Tibial artery (tissue), 4 donors: ENCODE measurements around the gene LYRM7.

Experiments
- DNase-seq, 2 donors: peaks; one replicate each; pipeline ENCODE4 v3.0.0-alpha.2; 2019
- H3K27ac ChIP-seq, 2 donors: fragments of 200-600 bp; sonication (generic) in 1 of 2; 1 replicate in 1 of 2; 2 replicates in 1 of 2; pipeline ENCODE4 v1.5.1; 2018 to 2019; ENCODE audit warnings: mild to moderate bottlenecking in 1 of 2
- H3K27me3 ChIP-seq, 2 donors: fragments of 200-600 bp; sonication (generic) in 1 of 2; one replicate each; pipeline versions ENCODE4 v1.5.1 to v1.6.0; 2016 to 2019
- H3K36me3 ChIP-seq, 3 donors: fragments of 200-600 bp; sonication (generic) in 2 of 3; one replicate each; pipeline ENCODE4 v1.5.1; 2016 to 2019; ENCODE audit warnings: mild to moderate bottlenecking in 2 of 3
- H3K4me1 ChIP-seq, 4 donors: fragments of 200-600 bp; sonication (generic) in 2 of 4; 1 replicate in 3 of 4; 2 replicates in 1 of 4; pipeline ENCODE4 v1.5.1; 2016 to 2019
- H3K4me3 ChIP-seq, 2 donors: fragments of 200-600 bp; sonication (generic) in 1 of 2; 1 replicate in 1 of 2; 2 replicates in 1 of 2; pipeline ENCODE4 v1.5.1; 2018 to 2019; ENCODE audit warnings: mild to moderate bottlenecking in 2 of 2
- H3K9me3 ChIP-seq, 3 donors: fragments of 200-600 bp; sonication (generic) in 1 of 3; one replicate each; pipeline ENCODE4 v1.5.1; 2016 to 2019
- intact Hi-C: fragments of 100-400 bp; cut with DNase I; formaldehyde crosslinking; loops from one replicate; pipeline ENCODE4 v1.15.0; 2023; ENCODE audit warnings: low total_unique reads
- TF ChIP-seq, protein P1 (sequence below), 2 experiments: fragments of 200-600 bp in 1 of 2; fragments of 450-650 bp in 1 of 2; IDR thresholded peaks; one replicate each; pipeline ENCODE4 v1.5.1; 2017 to 2019; ENCODE audit warnings: antibody characterized with exemption in 2 of 2, mild to moderate bottlenecking in 1 of 2, moderate library complexity in 1 of 2

LYRM7 gene

DNA sequence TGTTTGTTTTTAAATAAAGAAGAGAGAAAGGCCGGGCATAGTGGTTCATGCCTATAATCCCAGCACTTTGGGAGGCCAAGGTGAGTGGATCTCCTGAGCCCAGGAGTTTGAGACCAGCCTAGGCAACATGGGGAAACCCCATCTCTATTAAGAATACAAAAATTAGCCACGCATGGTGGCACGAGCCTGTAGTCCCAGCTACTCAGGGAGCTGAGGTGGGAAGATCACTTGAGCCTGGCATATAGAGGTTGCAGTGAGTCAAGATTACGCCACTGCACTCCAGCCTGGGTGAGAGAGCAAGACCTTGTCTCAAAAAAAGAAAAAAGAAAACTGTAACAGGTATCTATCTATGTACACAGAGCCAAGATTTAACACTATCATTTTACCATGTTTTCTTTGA lies 58.9 kb downstream of the LYRM7 start:
- no peak for DNase-seq
- Histone ChIP-seq H3K27me3 (no peaks in the 10 kb centered on the region), H3K36me3 (no peaks in the 10 kb centered on the region), H3K9me3 (no peaks in the 10 kb centered on the region), H3K4me1 (no peaks in the 10 kb centered on the region), H3K4me3 (no peak overlapping the region), H3K27ac (no peak overlapping the region)
- intact Hi-C loops, result no loop called here
- TF ChIP-seq, protein P1, sequence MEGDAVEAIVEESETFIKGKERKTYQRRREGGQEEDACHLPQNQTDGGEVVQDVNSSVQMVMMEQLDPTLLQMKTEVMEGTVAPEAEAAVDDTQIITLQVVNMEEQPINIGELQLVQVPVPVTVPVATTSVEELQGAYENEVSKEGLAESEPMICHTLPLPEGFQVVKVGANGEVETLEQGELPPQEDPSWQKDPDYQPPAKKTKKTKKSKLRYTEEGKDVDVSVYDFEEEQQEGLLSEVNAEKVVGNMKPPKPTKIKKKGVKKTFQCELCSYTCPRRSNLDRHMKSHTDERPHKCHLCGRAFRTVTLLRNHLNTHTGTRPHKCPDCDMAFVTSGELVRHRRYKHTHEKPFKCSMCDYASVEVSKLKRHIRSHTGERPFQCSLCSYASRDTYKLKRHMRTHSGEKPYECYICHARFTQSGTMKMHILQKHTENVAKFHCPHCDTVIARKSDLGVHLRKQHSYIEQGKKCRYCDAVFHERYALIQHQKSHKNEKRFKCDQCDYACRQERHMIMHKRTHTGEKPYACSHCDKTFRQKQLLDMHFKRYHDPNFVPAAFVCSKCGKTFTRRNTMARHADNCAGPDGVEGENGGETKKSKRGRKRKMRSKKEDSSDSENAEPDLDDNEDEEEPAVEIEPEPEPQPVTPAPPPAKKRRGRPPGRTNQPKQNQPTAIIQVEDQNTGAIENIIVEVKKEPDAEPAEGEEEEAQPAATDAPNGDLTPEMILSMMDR (IDR thresholded peaks at IDR 0.05), result no peak

DNA sequence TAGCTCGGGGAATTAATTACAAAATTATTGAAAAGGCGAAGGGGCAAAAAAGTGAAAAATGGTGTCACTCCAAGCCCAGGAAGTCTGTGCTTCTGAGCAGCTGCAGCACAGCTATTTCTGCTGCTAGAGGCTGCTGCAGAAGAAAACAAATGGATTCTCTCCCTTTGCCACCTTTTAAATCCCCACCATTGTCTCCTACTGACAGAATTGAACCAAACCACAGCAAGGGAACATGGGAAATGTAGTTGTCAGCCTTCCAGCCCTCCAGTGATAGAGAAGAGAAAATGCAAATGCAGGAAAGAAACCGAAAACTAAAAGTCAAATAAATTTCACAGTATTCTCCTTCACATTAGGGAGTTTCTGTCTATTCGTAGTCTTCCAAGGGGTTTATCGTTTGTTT lies 59.7 kb downstream of the LYRM7 start:
- TF ChIP-seq, protein P1 (IDR thresholded peaks at IDR 0.05), result no peak
- Histone ChIP-seq H3K4me3 (no peak overlapping the region), H3K27me3 (no peaks in the 10 kb centered on the region), H3K9me3 (no peaks in the 10 kb centered on the region), H3K4me1 (no peaks in the 10 kb centered on the region), H3K36me3 (no peaks in the 10 kb centered on the region), H3K27ac (no peak overlapping the region)
- intact Hi-C loops, result no loop called here
- DNase-seq, result no peak

DNA sequence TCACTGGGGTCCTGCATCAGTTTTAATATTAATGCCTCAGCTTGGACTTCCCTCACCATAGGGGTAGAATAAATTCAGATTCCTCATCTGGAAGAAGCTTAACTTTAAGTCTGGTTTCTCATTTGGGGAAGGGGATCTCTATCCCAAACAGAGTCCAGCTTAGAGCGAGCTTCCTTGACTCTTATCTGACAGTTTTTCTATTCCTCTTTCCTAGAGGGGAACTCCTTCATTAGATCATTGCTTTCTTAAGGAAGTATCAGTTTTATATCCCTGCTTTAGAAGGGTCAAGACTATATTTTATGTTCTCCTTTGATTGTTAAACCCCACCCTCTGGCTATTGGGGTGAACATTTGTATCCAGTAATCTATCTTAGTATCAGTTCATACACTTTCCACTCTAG lies 68.9 kb downstream of the LYRM7 start:
- H3K9me3 ChIP-seq, result no peaks in the 10 kb centered on the region
- no peak for DNase-seq
- H3K4me1 ChIP-seq, result no peaks in the 10 kb centered on the region
- H3K36me3 ChIP-seq, result no peaks in the 10 kb centered on the region
- intact Hi-C loops, result no loop called here
- TF ChIP-seq, protein P1 (IDR thresholded peaks at IDR 0.05), result no peak
- H3K27me3 ChIP-seq, result no peaks in the 10 kb centered on the region
- no peak overlapping the region for H3K27ac ChIP-seq
- no peak overlapping the region for H3K4me3 ChIP-seq

DNA sequence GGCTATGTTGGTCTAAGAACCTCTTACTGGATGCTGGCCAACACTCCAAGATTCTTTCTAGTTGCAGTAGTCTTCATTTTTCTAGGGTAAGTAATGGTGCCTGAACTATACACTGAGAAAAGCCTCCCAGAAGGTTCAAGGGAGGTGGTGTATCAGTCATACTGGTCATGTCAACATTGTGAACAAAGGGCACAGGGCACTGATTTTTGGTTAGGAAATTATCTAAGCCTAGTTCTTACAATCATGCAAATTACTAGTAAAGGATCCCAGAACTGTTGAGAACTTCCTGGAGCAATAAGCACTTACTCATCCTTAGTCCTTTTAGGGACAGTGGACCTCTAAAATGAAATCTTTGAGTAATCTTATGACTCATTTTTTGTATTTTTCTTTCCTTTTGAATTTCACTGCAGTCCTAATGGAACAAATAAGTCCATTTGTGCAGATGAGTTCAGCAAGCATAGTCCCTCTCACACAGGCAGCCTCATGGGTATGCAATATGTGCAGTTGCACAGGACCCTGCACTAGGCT lies 72.0 kb downstream of the LYRM7 start:
- Histone ChIP-seq H3K36me3 (no peaks in the 10 kb centered on the region), H3K4me3 (no peak overlapping the region), H3K9me3 (peaks cover 0 to 14% (median 0%) of the 10 kb centered on the region in 3 donors), H3K4me1 (no peaks in the 10 kb centered on the region), H3K27me3 (no peaks in the 10 kb centered on the region), H3K27ac (no peak overlapping the region)
- TF ChIP-seq, protein P1 (IDR thresholded peaks at IDR 0.05), result no peak
- intact Hi-C loops, result no loop called here
- DNase-seq, result no peak

DNA sequence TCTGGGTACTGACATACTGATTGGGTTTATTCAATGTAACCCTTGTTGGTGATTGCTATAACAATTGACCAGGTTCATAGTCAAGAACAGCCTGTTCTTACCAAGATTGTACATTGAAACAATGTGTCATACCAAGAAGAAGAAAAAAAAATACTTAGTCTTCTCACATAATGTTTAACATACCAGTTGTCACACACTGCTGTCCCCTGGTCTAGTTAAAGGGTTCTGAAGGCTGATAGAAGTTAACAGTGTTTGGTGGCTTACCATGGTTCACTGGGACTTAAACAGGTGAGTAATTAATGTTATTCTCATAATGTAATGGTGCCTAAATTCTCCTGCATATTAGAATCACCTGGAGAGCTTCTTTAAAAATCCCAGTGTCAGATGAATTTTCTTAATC lies 74.6 kb downstream of the LYRM7 start:
- intact Hi-C loops, result no loop called here
- H3K4me1 ChIP-seq, result no peaks in the 10 kb centered on the region
- DNase-seq, result no peak
- no peaks in the 10 kb centered on the region for H3K36me3 ChIP-seq
- no peaks in the 10 kb centered on the region for H3K27me3 ChIP-seq
- TF ChIP-seq, protein P1 (IDR thresholded peaks at IDR 0.05), result no peak
- peaks cover 0 to 14% (median 0%) of the 10 kb centered on the region in 3 donors for H3K9me3 ChIP-seq
- no peak overlapping the region for H3K4me3 ChIP-seq
- H3K27ac ChIP-seq, result no peak overlapping the region

DNA sequence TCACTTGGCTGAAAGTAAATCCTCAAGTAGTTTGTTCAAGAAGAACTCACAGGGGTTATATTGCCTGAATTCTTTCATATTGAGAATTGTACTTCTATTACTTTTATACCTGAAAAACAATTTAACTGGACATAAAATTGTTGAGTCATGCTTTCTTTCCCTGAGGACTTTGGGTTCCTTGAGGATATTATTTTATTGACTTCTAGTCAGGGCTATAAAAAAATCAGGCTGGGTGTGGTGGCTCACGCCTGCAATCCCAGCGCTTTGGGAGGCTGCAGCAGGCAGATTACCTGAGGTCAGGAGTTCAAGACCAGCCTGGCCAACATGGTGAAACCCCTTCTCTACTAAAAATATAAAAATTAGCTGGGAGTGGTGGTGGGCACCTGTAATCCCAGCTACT lies 75.2 kb downstream of the LYRM7 start:
- H3K27ac ChIP-seq, result no peak overlapping the region
- intact Hi-C loops, result no loop called here
- no peaks in the 10 kb centered on the region for H3K4me1 ChIP-seq
- peaks cover 0 to 14% (median 0%) of the 10 kb centered on the region in 3 donors for H3K9me3 ChIP-seq
- TF ChIP-seq, protein P1 (IDR thresholded peaks at IDR 0.05), result no peak
- no peaks in the 10 kb centered on the region for H3K36me3 ChIP-seq
- no peaks in the 10 kb centered on the region for H3K27me3 ChIP-seq
- H3K4me3 ChIP-seq, result no peak overlapping the region
- DNase-seq, result no peak
